Dedifferentiated amniotic fluid mesenchymal stem cell (primary cell): ENCODE results near the gene ADCY4.

Source experiments
- DNase-seq: peaks from one replicate; pipeline ENCODE4 v3.0.0-alpha.2; 2016; ENCODE audit errors: extremely low spot score

Gene ADCY4

GRCh38 chr14:24298892-24299254 lies 36.0 kb downstream of the ADCY4 start:
- peak; percentile 51 for DNase-seq

GRCh38 chr14:24297190-24297964 lies 37.5 kb downstream of the ADCY4 start:
- no peak for DNase-seq

- DNase-seq = peak; percentile 88
Observed at GRCh38 chr14:24296341-24297157, 38.3 kb downstream of the ADCY4 start.

GRCh38 chr14:24293525-24293924 lies 41.3 kb downstream of the ADCY4 start:
- no peak for DNase-seq

- no peak for DNase-seq
Observed at GRCh38 chr14:24292118-24292807, 42.6 kb downstream of the ADCY4 start.

GRCh38 chr14:24291446-24292117 lies 43.3 kb downstream of the ADCY4 start:
- DNase-seq = no peak

- DNase-seq = no peak
Observed at GRCh38 chr14:24290746-24291145, 44.1 kb downstream of the ADCY4 start.

GRCh38 chr14:24289649-24290280 lies 45.1 kb downstream of the ADCY4 start:
- DNase-seq = no peak

GRCh38 chr14:24286996-24287395 lies 47.9 kb downstream of the ADCY4 start:
- DNase-seq = no peak

- DNase-seq = no peak
Observed at GRCh38 chr14:24285351-24285750, 49.5 kb downstream of the ADCY4 start.

GRCh38 chr14:24284501-24285035 lies 50.3 kb downstream of the ADCY4 start:
- DNase-seq = no peak

- DNase-seq = no peak
Observed at GRCh38 chr14:24283796-24284460, 50.9 kb downstream of the ADCY4 start.

GRCh38 chr14:24282736-24283135 lies 52.1 kb downstream of the ADCY4 start:
- no peak for DNase-seq

GRCh38 chr14:24281636-24282035 lies 53.2 kb downstream of the ADCY4 start:
- no peak for DNase-seq

GRCh38 chr14:24280797-24281460 lies 53.9 kb downstream of the ADCY4 start:
- no peak for DNase-seq

- no peak for DNase-seq
Observed at GRCh38 chr14:24279301-24280186, 55.3 kb downstream of the ADCY4 start.

GRCh38 chr14:24278424-24278823 lies 56.4 kb downstream of the ADCY4 start:
- DNase-seq = no peak

- no peak for DNase-seq
Observed at GRCh38 chr14:24277606-24278321, 57.1 kb downstream of the ADCY4 start.
